HUES64 (cell line): ENCODE results near the gene LARGE2.
A peak's percentile ranks its signal among the peaks of the same experiment; 100 is the strongest.

Experiments
- H3K27ac ChIP-seq: 2 replicates; pipeline ENCODE4 v1.7.0; 2013; ENCODE audit warnings: low read depth, low read length, inconsistent platforms
- H3K27me3 ChIP-seq: 2 replicates; pipeline ENCODE4 v1.6.1; 2013; ENCODE audit warnings: mild to moderate bottlenecking, low read length; ENCODE audit not compliant: insufficient read depth
- H3K36me3 ChIP-seq: 2 replicates; pipeline ENCODE4 v1.6.1; 2013; ENCODE audit warnings: mild to moderate bottlenecking, low read length; ENCODE audit not compliant: insufficient read depth
- H3K4me1 ChIP-seq: 2 replicates; pipeline ENCODE4 v1.6.1; 2013; ENCODE audit warnings: mild to moderate bottlenecking, low read length, moderate library complexity; ENCODE audit not compliant: insufficient read depth
- H3K4me3 ChIP-seq: 2 replicates; pipeline ENCODE4 v1.5.1; 2013; ENCODE audit warnings: mild to moderate bottlenecking, low read length, moderate library complexity
- H3K9ac ChIP-seq: 2 replicates; pipeline ENCODE4 v1.6.1; 2013; ENCODE audit warnings: mild to moderate bottlenecking, low read depth, low read length
- H3K9me3 ChIP-seq: 2 replicates; pipeline ENCODE4 v1.6.1; 2013; ENCODE audit warnings: low read depth, low read length; ENCODE audit not compliant: insufficient read depth
- WGBS: fragments of 150-250, 120-280 bp; methylation state at CpG from one replicate; pipeline ENCODE4 v1.1.7; 2013; ENCODE audit warnings: missing lambda C conversion rate; 5-methylcytosine and 5-hydroxymethylcytosine counted together

The LARGE2 gene

DNA sequence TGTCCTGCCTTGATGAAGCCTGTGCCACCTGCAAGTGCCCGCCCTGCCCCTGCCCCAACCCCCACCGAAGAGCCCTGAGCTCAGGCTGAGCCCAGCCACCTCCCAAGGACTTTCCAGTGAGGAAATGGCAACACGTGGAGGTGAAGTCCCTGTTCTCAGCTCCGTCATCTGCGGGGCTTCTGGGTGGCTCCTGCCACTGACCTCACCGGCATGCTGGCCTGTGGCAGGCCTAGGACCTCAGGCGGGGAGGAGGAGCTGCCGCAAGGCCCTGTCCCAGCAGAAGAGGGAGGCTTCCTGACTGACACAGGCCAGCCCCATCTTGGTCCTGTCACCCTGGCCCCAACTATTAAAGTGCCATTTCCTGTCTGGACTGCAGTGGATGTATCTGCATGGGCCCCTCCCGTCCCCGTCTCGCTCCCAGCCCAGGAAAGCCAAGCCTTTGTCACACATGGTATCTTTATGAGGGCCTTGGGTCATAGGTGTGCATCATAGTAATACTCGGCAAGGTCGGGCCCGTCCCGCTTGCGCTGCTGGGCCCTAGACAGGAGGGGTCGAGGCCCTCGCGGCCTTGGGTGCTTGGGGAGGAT lies 16.3 kb upstream of the LARGE2 start:
- Histone ChIP-seq H3K27me3 (peaks cover 1% of the 10 kb centered on the region; the same call in 1 of the 2 replicates), H3K9me3 (no peaks in the 10 kb centered on the region), H3K27ac (no peak overlapping the region), H3K9ac (no peak overlapping the region), H3K4me1 (0 out of 2 replicates have a peak, but pooled peaks cover 1% of the 10 kb centered on the region), H3K36me3 (peaks cover 35% of the 10 kb centered on the region), H3K4me3 (no peak overlapping the region)
- 89% methylated on average over 19 of the region's 19 CpGs for WGBS

DNA sequence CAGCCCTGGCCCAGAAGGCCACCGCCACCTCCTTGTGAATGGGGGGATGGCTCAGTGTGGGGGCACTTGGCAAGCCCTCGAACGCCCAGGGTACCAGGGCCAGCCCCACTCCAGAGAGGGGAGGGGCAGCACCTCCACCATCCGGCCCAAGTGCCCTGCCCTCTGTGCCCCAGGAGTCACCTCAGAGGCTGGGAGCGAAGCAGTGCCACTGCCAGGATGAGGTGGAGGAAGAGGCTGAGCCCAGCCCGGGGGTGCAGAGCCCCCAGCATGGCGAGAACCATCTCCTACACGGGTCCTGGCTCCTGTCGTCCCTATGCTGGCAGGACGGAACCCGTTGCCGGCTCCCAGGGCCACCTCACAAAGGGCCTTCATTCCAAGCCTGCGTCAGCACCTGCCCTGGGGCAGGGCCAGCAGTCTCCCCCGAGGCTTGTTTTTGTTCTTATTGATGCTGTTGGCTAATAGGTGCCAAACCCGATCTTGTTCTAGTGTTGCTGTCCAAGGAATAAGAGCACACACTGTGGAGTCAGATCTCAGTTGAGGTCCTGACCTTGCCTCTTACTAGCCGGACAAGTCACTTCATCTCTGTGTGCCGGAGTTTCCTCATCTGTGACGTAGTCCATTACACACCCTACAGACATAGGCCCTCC lies 15.4 kb upstream of the LARGE2 start, which contains the start of gene FREY1:
Gene FREY1 (minus strand): TSS at position 307 of the 647 bp plus-strand sequence. CDS start 26 bp downstream, at position 281.
- H3K36me3 ChIP-seq: peaks cover 37% of the 10 kb centered on the region
- H3K9me3 ChIP-seq: no peaks in the 10 kb centered on the region
- WGBS: 82% methylated on average over 18 of the region's 18 CpGs
- H3K9ac ChIP-seq: no peak within 1 kb of the TSS
- no peak within 1 kb of the TSS for H3K27ac ChIP-seq
- no peaks in the 10 kb centered on the region for H3K27me3 ChIP-seq
- H3K4me1 ChIP-seq: no peaks in the 10 kb centered on the region
- no peak within 1 kb of the TSS for H3K4me3 ChIP-seq

DNA sequence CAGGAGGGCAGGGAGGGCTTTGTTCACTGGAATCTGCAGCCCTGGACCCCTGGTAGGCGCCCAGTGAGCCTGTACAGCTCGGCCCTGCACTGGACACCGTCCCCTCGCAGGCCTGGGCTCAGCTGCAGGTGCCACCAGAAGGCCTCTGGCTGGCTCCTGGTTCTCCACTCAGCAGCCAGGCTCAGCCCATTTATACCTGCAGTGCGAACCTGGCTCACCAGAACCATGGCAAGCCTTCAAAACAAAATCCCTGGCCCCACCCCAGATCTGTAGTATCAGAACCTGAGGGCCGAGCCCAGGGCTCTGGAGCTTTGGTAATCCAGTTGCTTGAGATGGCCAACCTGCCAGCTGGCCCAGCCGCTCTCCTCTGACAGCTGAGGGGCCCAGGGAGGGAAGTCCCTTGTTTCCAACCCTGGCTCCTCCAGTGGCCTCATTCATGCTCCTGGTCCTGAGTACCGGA lies 14.5 kb upstream of the LARGE2 start:
- no peaks in the 10 kb centered on the region for H3K9me3 ChIP-seq
- no peak overlapping the region for H3K9ac ChIP-seq
- peaks cover 34% of the 10 kb centered on the region for H3K36me3 ChIP-seq
- H3K4me1 ChIP-seq: no peaks in the 10 kb centered on the region
- 92% methylated on average over 8 of the region's 8 CpGs for WGBS
- no peak overlapping the region for H3K4me3 ChIP-seq
- no peak overlapping the region for H3K27ac ChIP-seq
- H3K27me3 ChIP-seq: no peaks in the 10 kb centered on the region

DNA sequence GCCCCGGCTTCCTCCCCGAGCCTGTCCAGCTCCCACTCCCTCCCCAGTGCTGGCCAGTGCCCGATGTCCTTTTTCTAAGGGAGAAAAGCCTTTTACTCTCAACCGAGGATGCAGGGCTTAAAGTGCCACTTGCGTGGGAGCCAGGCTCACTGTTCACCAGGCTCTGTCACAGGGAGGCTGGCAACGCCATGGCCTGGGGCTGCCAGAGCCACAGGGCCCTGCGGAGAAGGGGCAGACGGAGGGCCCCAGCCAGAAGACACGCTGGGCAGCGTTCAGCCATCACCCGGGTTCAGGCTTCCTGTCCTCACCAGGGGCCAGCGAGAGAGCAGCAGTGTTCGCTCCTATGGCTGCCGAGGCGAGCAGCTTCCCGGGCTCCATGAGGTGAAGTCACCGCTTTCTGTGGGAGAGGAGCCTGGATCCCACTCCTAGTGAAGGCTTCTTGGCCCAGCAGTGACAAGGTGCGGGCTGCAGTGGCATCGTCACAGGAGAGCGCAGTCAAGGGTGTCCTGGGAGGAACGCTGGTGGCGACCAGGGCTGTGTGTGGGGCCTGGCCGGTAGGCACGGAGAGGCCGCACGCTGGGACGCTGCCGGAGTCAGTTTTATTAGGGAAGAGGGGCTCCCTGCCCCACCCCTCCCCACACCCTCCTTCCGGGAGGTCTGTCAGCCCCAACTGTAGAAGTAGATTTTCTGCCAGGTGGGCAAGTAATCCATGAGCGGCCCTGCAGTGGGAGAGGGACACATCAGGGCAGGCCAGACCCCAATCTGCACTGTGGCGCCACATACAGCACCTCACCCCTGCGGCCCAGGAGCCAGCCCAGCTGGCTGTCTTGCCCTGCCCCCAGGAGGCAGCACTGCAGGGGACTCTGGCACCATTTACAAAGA lies 12.6 kb upstream of the LARGE2 start:
- no peak overlapping the region for H3K4me3 ChIP-seq
- 95% methylated on average over 32 of the region's 32 CpGs for WGBS
- H3K4me1 ChIP-seq: no peaks in the 10 kb centered on the region
- H3K9me3 ChIP-seq: no peaks in the 10 kb centered on the region
- no peak overlapping the region for H3K9ac ChIP-seq
- peaks cover 34% of the 10 kb centered on the region for H3K36me3 ChIP-seq
- no peaks in the 10 kb centered on the region for H3K27me3 ChIP-seq
- no peak overlapping the region for H3K27ac ChIP-seq

DNA sequence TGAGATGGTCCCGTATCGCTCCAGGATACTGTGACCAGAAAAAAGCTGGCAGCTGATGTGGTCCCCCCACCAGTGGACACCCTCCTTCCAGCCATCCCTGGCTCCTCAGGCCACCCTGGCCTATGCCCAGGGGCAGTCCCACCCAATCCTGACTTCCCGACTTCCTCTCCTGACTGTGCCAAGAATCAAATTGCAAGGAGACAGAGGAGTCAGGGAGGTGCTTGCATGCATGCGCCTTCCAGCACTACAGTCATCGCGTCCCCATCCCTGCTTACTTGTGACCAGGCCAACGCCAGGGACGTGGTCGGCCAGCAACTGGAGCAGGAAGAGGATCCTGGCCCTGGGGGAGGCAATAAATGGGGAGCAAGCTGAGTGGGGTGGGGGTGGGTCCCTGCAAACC lies 11.8 kb upstream of the LARGE2 start:
- H3K27me3 ChIP-seq: no peaks in the 10 kb centered on the region
- H3K36me3 ChIP-seq: peaks cover 40% of the 10 kb centered on the region
- H3K27ac ChIP-seq: no peak overlapping the region
- no peak overlapping the region for H3K4me3 ChIP-seq
- H3K4me1 ChIP-seq: no peaks in the 10 kb centered on the region
- no peaks in the 10 kb centered on the region for H3K9me3 ChIP-seq
- H3K9ac ChIP-seq: no peak overlapping the region
- WGBS: 95% methylated on average over 9 of the region's 9 CpGs

DNA sequence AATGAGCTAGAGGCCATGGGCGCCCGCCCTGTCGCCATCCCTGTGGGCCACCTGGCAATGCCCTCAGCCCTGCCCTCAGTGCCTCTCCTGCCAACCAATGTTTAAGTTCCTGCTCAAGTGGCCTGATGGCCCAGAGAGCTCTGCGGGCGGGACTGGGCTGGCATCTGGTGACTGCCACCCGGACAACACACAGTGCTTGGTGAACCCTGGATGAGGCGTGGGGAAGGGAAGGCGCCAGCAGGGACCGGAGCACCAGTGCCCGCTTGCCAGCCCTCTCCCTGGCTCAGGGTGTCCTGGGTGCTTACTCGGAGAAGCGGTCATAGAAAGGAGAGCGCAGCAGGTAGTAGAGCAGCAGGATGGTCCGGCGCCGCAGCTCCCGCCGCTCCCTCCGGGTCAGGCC lies 8.9 kb upstream of the LARGE2 start:
- Histone ChIP-seq H3K9me3 (no peaks in the 10 kb centered on the region), H3K27ac (no peak overlapping the region), H3K9ac (no peak overlapping the region), H3K36me3 (peaks cover 38% of the 10 kb centered on the region), H3K27me3 (no peaks in the 10 kb centered on the region), H3K4me3 (no peak overlapping the region), H3K4me1 (no peaks in the 10 kb centered on the region)
- 97% methylated on average over 19 of the region's 19 CpGs for WGBS

DNA sequence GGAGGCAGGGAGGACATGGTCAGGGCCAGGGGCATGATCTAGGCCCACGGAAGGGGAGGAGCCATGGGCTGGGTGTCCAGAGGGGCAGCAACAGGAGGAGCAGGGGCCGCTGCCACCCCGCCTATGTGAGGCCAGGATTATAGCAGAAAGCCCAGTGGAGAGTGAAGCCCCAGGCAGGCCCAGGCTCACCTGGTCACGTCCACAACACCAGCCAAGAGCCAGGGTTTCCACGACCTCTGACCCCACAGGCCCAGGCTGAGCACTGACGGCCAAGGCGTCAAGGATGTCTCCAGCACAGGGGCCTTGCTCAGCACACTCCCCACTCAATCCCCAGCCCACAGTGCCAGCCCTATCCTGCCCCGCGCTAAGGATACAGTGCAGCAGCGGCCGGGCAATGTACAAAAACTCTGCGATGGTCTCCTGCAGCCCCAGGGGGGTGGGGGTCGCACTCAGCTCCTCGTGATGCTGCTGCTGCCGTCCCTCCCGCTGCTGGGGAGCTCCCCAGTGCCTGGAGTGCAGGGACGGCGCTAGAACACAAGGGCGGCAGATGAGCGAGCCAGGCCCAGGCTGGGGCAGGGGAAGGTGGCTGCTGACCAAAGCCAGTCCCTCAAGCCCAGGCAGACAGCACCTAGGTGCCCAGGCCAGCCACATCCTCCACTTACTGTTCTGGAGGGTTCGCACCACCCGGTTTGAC lies 8.4 kb upstream of the LARGE2 start:
- 91% methylated on average over 22 of the region's 22 CpGs for WGBS
- H3K36me3 ChIP-seq: peaks cover 38% of the 10 kb centered on the region
- no peak overlapping the region for H3K4me3 ChIP-seq
- H3K4me1 ChIP-seq: no peaks in the 10 kb centered on the region
- H3K27ac ChIP-seq: no peak overlapping the region
- H3K9me3 ChIP-seq: no peaks in the 10 kb centered on the region
- no peak overlapping the region for H3K9ac ChIP-seq
- H3K27me3 ChIP-seq: no peaks in the 10 kb centered on the region

DNA sequence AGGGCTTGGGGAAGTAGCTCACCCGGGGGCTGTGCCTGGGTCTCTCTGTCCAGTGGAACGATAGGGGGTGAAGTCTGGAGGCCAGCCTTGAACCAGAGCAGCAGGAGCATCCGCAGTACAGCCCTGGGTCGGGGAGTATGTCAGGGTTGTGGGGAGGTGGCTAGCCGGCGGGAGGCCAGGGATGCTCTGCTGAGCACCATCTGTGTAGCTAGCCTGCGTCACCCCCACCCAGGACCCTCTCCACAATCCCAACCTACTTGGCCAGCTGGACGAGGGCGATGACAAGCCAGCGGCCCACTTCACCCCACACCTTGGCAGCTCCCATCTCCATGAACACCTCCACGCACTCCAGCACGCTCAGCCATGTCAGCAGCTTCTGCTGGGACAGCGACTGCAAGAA lies 7.0 kb upstream of the LARGE2 start:
- Histone ChIP-seq H3K36me3 (peaks cover 32% of the 10 kb centered on the region), H3K9me3 (no peaks in the 10 kb centered on the region), H3K27ac (no peak overlapping the region), H3K9ac (no peak overlapping the region), H3K4me1 (0 out of 2 replicates have a peak, but pooled peaks cover 2% of the 10 kb centered on the region), H3K4me3 (no peak overlapping the region), H3K27me3 (peaks cover 1% of the 10 kb centered on the region; the same call in 1 of the 2 replicates)
- WGBS: 87% methylated on average over 13 of the region's 13 CpGs

DNA sequence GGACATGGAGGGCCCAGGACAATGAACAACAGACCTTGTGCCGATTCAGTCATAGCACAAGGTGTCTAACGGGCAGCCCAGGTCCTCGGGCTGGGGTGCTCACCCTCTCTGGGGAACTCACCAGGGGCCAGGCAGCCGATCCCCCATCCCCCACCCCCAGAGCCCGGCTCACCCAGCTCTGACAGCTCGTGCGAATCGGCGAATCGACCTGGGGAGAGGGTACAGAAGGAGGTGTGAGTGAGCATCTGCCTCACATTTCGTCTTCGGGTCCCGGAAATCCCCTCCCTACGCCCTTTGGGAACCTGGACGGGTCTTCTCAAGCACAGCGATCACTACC lies 5.2 kb upstream of the LARGE2 start:
- peaks cover 10% of the 10 kb centered on the region; the same call in 1 of the 2 replicates for H3K4me1 ChIP-seq
- H3K27ac ChIP-seq: peak overlapping the region; percentile 96
- H3K4me3 ChIP-seq: peak overlapping the region; percentile 99
- no peaks in the 10 kb centered on the region for H3K9me3 ChIP-seq
- peaks cover 12% of the 10 kb centered on the region for H3K27me3 ChIP-seq
- peaks cover 29% of the 10 kb centered on the region for H3K36me3 ChIP-seq
- H3K9ac ChIP-seq: peak overlapping the region; percentile 76
- 12% methylated on average over 12 of the region's 16 CpGs for WGBS

DNA sequence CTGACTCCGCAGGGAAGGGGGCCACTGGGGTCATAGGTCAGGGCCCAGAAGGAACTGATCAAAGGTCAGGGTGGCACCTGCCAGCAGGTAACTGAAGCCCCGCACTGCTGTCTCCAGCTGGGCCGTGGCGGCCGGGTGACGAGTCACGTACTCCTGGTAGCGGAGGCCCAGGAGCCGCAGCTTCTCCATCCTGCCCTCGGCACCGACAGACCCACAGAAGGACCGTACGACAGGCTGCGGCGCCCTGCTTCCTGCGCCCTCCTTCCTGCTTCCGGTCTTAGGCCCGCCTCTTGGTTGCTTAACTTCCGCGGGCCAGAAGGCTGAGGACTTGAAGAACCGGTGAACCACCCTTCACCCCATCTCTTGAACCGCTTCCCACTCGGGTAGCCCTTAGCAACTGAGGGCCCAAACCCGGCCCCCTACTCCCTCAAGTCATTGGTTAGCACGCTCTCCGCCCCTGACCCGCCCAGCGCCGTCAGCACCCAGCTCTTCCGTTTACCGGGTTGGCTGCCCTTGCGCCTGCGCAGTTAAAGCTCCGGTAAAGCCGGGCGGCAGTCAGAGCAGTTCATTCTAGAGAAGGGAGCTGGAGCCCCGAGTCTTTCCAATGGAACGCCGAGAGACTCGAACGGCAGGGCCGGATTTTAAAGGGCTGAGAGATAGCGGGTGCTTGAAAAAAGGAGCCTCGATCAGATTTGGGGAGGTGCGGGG lies 4.7 kb upstream of the LARGE2 start, which contains the start of gene PEX16:
Gene PEX16 (minus strand): TSS at position 255 of the 708 bp plus-strand sequence. CDS start 66 bp downstream, at position 189.
- Histone ChIP-seq H3K4me3 (peak within 1 kb of the TSS; percentile 99), H3K4me1 (peaks cover 10% of the 10 kb centered on the region; the same call in 1 of the 2 replicates), H3K9ac (peak within 1 kb of the TSS; percentile 76), H3K9me3 (no peaks in the 10 kb centered on the region), H3K27ac (peak within 1 kb of the TSS; percentile 96), H3K27me3 (peaks cover 14% of the 10 kb centered on the region), H3K36me3 (peaks cover 28% of the 10 kb centered on the region)
- WGBS: under 1% methylated on average over 45 of the region's 45 CpGs
